Endothelial cell of umbilical vein (primary cell): ENCODE results near the gene CEP43.

Source experiments
- CTCF ChIP-seq, 2 donors: IDR thresholded peaks; 1 replicate in 1 of 2; 2 replicates in 1 of 2; pipeline ENCODE4 v1.5.1; 2011; ENCODE audit warnings: low read length in 2 of 2, mild to moderate bottlenecking in 2 of 2, moderate library complexity in 2 of 2, control low read depth in 1 of 2, inconsistent platforms in 1 of 2, low read depth in 1 of 2; ENCODE audit not compliant: insufficient read depth in 1 of 2; ENCODE audit errors: extremely low read depth in 1 of 2
- EZH2 ChIP-seq: IDR thresholded peaks from 2 replicates; pipeline ENCODE4 v1.6.1; 2012; ENCODE audit warnings: borderline replicate concordance, low read depth, mild to moderate bottlenecking, moderate library complexity, low read length, inconsistent platforms; ENCODE audit not compliant: severe bottlenecking
- FOS ChIP-seq: IDR thresholded peaks from 2 replicates; pipeline ENCODE4 v1.6.1; 2011; ENCODE audit warnings: mild to moderate bottlenecking, low read length, moderate library complexity, borderline replicate concordance; ENCODE audit not compliant: insufficient read depth
- MYC ChIP-seq: IDR thresholded peaks from one replicate; pipeline ENCODE4 v1.6.1; 2011; ENCODE audit warnings: mild to moderate bottlenecking, low read depth, low read length
- POLR2A ChIP-seq: IDR thresholded peaks from 2 replicates; pipeline ENCODE4 v1.6.1; 2012; ENCODE audit warnings: low read depth, mild to moderate bottlenecking, control low read depth, low read length
- POLR2AphosphoS5 ChIP-seq: IDR thresholded peaks from 2 replicates; pipeline ENCODE4 v1.6.1; 2012; ENCODE audit warnings: low read depth, mild to moderate bottlenecking, control low read depth, low read length, moderate library complexity; ENCODE audit not compliant: insufficient read depth
- TF ChIP-seq, protein P1 (sequence below): IDR thresholded peaks from 2 replicates; pipeline ENCODE4 v1.6.1; 2011; ENCODE audit not compliant: insufficient read depth, insufficient read length

DNA sequence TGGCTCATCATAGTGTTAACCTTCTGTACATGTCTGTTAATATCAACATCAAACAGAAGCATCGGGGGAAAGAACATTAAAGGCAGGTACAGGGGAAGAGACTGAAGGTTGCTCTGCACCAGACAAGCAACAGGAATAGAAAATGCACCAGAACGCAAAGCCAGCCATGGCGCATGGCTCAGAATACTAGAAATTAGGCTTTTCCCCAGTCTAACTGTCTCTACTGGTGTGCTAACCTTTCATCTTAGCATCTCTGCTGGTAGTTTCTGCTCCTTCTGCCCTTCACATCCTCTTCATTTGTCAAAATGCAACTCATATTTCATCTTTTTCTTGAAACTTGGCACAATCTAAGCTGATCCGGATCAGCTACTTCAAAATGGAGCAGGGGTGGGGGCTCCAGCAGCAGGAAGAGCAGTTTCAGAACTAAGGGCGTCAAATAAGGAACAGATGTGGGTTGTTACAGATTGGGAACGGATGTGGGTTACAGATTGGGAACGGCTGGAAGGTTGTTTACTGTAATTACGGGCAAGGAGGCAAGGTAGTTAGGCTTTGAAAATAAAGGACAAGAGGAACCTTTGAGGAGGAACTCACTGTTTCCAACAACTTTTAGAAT lies 29.7 kb upstream of the CEP43 start:
- TF ChIP-seq POLR2A (no peak), POLR2AphosphoS5 (no peak), CTCF (IDR thresholded peaks at IDR 0.05; ENCODE audit: extremely low read depth in 1 of 2, insufficient read depth in 1 of 2, low read depth in 1 of 2, low read length in 2 of 2) (no peak), FOS (no peak), EZH2 (no peak), MYC (no peak)
- TF ChIP-seq, protein P1, sequence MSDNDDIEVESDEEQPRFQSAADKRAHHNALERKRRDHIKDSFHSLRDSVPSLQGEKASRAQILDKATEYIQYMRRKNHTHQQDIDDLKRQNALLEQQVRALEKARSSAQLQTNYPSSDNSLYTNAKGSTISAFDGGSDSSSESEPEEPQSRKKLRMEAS, result no peak
